SK-N-SH (cell line): ENCODE data around the gene PIGL. TPM values are rescaled to one million over a fixed set of nuclear protein-coding genes. Genes with fewer than 3 reads are reported as not detected.
A peak's percentile ranks its signal among the peaks of the same experiment; 100 is the strongest.

Experiments used
- CTCF ChIA-PET: fragments of 300-600, 350-600 bp; formaldehyde crosslinking; extraction: SDS; loops from one replicate; lab custom pipeline; 2021; lab: Yijun Ruan, JAX
- POLR2A ChIA-PET: fragments of 350-600 bp; sonication (Branson Sonifier 250); formaldehyde crosslinking; extraction: SDS; loops from one replicate; lab custom pipeline; 2020; ENCODE audit warnings: antibody characterized with exemption, inconsistent platforms; lab: Yijun Ruan, JAX
- DNase-seq: peaks from one replicate; pipeline ENCODE4 v3.0.0; 2012
- H2AFZ ChIP-seq: fragments of 200-600 bp; sonication (generic); 2 replicates; pipeline ENCODE4 v1.8.1; 2016; ENCODE audit warnings: antibody characterized with exemption, mild to moderate bottlenecking, low read depth
- H3F3A ChIP-seq: fragments of 200-600 bp; sonication (generic); replicated peaks from 2 replicates; pipeline ENCODE3; 2016; ENCODE audit warnings: antibody characterized with exemption, mild to moderate bottlenecking; ENCODE audit not compliant: insufficient read depth
- H3K27ac ChIP-seq, 2 experiments: fragments of 200-500 bp in 1 of 2; fragments of 200-600 bp in 1 of 2; sonication (Bioruptor generic) in 1 of 2; sonication (generic), shearing (Covaris generic) in 1 of 2; 2 replicates each; pipeline versions ENCODE4 v1.5.1 to v1.6.1; 2014 to 2016; ENCODE audit warnings: low read depth in 2 of 2, inconsistent platforms in 1 of 2, low read length in 1 of 2, mild to moderate bottlenecking in 1 of 2, mixed read lengths in 1 of 2
- H3K27me3 ChIP-seq: fragments of 200-600 bp; sonication (generic), shearing (Covaris generic); 2 replicates; pipeline ENCODE4 v1.6.1; 2016; ENCODE audit warnings: mixed run types; ENCODE audit not compliant: insufficient read depth
- H3K36me3 ChIP-seq, 2 experiments: fragments of 200-500 bp in 1 of 2; fragments of 200-600 bp in 1 of 2; sonication (Bioruptor generic) in 1 of 2; sonication (generic) in 1 of 2; replicated peaks in 1 of 2; 2 replicates each; pipeline versions ENCODE3 to v1.5.1; 2014 to 2016; ENCODE audit warnings: low read length in 1 of 2, mild to moderate bottlenecking in 1 of 2; ENCODE audit not compliant: insufficient read depth in 2 of 2, control insufficient read depth in 1 of 2
- H3K4me1 ChIP-seq, 2 experiments: fragments of 200-500 bp in 1 of 2; fragments of 200-600 bp in 1 of 2; sonication (Bioruptor generic) in 1 of 2; sonication (generic), shearing (Covaris generic) in 1 of 2; 2 replicates each; pipeline versions ENCODE4 v1.5.1 to v1.6.1; 2014 to 2016; ENCODE audit warnings: low read depth in 1 of 2, low read length in 1 of 2, mixed run types in 1 of 2; ENCODE audit not compliant: insufficient read depth in 2 of 2, control insufficient read depth in 1 of 2
- H3K4me2 ChIP-seq: fragments of 200-600 bp; sonication (generic), shearing (Covaris generic); 2 replicates; pipeline ENCODE4 v1.6.1; 2017; ENCODE audit warnings: mixed run types
- H3K4me3 ChIP-seq, 2 experiments: fragments of 200-500 bp in 1 of 2; fragments of 200-600 bp in 1 of 2; sonication (Bioruptor generic) in 1 of 2; sonication (generic), shearing (Covaris generic) in 1 of 2; 2 replicates each; pipeline versions ENCODE4 v1.5.1 to v1.8.1; 2014 to 2016; ENCODE audit warnings: low read depth in 2 of 2, inconsistent platforms in 1 of 2, low read length in 1 of 2, mild to moderate bottlenecking in 1 of 2, mixed read lengths in 1 of 2, moderate library complexity in 1 of 2
- H3K79me2 ChIP-seq: fragments of 200-600 bp; sonication (generic); 2 replicates; pipeline ENCODE4 v1.8.1; 2017; ENCODE audit warnings: mild to moderate bottlenecking; ENCODE audit not compliant: insufficient read depth
- H3K9ac ChIP-seq: fragments of 200-600 bp; sonication (generic); 2 replicates; pipeline ENCODE4 v1.6.1; 2017; ENCODE audit warnings: mixed run types
- H3K9me2 ChIP-seq: fragments of 200-600 bp; sonication (generic); 2 replicates; pipeline ENCODE4 v1.6.1; 2017; ENCODE audit warnings: mixed run types
- H3K9me3 ChIP-seq: fragments of 200-600 bp; sonication (generic); 2 replicates; pipeline ENCODE4 v1.6.1; 2017; ENCODE audit warnings: mixed run types, mild to moderate bottlenecking, moderate library complexity
- H4K20me1 ChIP-seq: fragments of 200-600 bp; sonication (generic); 2 replicates; pipeline ENCODE4 v1.6.1; 2017; ENCODE audit warnings: mild to moderate bottlenecking, mixed run types; ENCODE audit not compliant: insufficient read depth
- EZH2phosphoT487 ChIP-seq: fragments of 200-600 bp; sonication (generic); IDR thresholded peaks from 2 replicates; pipeline ENCODE4 v1.6.1; 2017; ENCODE audit warnings: low read depth, mixed run types, mild to moderate bottlenecking, antibody characterized with exemption, moderate library complexity, borderline replicate concordance
- MXI1 ChIP-seq: IDR thresholded peaks from 2 replicates; pipeline ENCODE4 v1.6.1; 2012; ENCODE audit warnings: mild to moderate bottlenecking, low read depth, low read length, improper control_type of control experiment
- WGBS: methylation state at CpG from one replicate; pipeline ENCODE4 v1.1.6; 2017; ENCODE audit warnings: low lambda C conversion rate; 5-methylcytosine and 5-hydroxymethylcytosine counted together
- polyA plus RNA-seq, 3 experiments: library from polyadenylated mRNA; depleted of rRNA; stranded (reverse); fragments of >200 nt; gene quantifications; 2 replicates each; pipeline ENCODE4 v1.2.3, GENCODE V29; 2012
- TF ChIP-seq, protein P1 (sequence below): IDR thresholded peaks from 2 replicates; pipeline ENCODE4; 2012
- TF ChIP-seq, protein P2 (sequence below): fragments of 200-600 bp; sonication (generic); IDR thresholded peaks from 2 replicates; pipeline ENCODE4 v1.6.1; 2017; ENCODE audit warnings: antibody characterized with exemption, mild to moderate bottlenecking, moderate library complexity

The PIGL gene
- polyA plus RNA-seq, 1 of the 3 experiments (the other 2 are of a cell fraction), result 34.0 TPM

DNA sequence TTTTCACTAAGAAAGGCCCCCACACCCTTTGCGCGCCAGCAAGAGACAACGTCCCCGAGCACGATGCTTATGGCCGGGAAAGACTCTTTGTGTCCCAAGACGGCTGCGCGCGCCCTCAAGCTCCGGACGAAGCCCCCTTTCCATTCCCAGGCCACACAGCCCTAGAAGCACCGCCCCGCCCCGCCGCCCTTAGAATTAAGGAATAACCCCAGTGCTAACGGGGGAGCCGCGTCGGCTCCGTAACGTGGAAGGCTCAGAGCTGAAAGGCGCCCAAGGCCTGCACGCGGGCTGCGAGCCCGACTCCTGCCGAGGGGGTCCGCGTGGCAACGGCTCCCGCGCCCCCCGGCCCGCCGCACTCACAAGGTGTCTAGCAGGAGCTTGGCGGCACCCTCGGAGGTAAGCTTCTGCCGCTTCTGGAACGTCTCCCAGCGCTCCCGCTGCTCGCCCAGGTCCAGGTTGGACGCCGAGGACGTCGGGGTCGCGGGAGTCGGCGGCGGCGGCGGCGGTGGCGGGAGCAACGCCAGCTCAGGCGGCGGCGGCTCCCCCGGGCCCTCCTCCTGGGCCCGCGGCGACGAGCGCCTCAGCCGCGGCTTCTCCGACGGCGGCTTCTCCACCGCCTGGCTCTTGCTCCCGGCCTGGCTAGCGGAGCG is 135.8 kb downstream of the PIGL start:
- H3K27me3 ChIP-seq, result no peaks in the 10 kb centered on the region
- H3K36me3 ChIP-seq, result peaks cover 17 to 21% of the 10 kb centered on the region in 2 experiments
- TF ChIP-seq MXI1, result peak; percentile 69; the same call in 1 of the 2 replicates
- TF ChIP-seq, protein P1, sequence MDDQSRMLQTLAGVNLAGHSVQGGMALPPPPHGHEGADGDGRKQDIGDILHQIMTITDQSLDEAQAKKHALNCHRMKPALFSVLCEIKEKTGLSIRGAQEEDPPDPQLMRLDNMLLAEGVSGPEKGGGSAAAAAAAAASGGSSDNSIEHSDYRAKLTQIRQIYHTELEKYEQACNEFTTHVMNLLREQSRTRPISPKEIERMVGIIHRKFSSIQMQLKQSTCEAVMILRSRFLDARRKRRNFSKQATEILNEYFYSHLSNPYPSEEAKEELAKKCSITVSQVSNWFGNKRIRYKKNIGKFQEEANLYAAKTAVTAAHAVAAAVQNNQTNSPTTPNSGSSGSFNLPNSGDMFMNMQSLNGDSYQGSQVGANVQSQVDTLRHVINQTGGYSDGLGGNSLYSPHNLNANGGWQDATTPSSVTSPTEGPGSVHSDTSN, result no peak
- peak overlapping the region; percentile 79 to 80 for H3K27ac ChIP-seq
- WGBS, result under 1% methylated on average over 25 of the region's 75 CpGs
- peaks cover 13% of the 10 kb centered on the region for H3F3A ChIP-seq
- CTCF ChIA-PET, result interaction anchor here (0.6 to 8.8 kb wide), 17 partner anchors 8 to 501 kb away, joined by 3 to 94 read pairs (median 3); partner anchors contain the start of gene UBB
- H3K4me1 ChIP-seq, result no peaks in the 10 kb centered on the region; a peak in 2 of 4 replicates
- no peaks in the 10 kb centered on the region for H3K9me2 ChIP-seq
- peaks cover 39% of the 10 kb centered on the region for H3K79me2 ChIP-seq
- POLR2A ChIA-PET, result interaction anchor here (1.0 to 2.3 kb wide), 6 partner anchors 12 to 183 kb away, joined by 3 to 22 read pairs (median 9); partner anchors contain the start of genes PIGL and UBB
- peak; percentile 72 for DNase-seq
- no peaks in the 10 kb centered on the region for H3K9me3 ChIP-seq
- peak overlapping the region; percentile 93; the same call in 1 of the 2 replicates for H2AFZ ChIP-seq
- H3K9ac ChIP-seq, result peak overlapping the region; percentile 91
- no peaks in the 10 kb centered on the region for H4K20me1 ChIP-seq
- H3K4me2 ChIP-seq, result peak overlapping the region; percentile 90
- peak overlapping the region; percentile 65 to 84 for H3K4me3 ChIP-seq

- no peaks in the 10 kb centered on the region for H4K20me1 ChIP-seq
- H3K4me2 ChIP-seq, result peak within 1 kb of the TSS; percentile 90
- H3K4me3 ChIP-seq, result peak within 1 kb of the TSS; percentile 65 to 84
- peak; percentile 95 for DNase-seq
- H2AFZ ChIP-seq, result peak within 1 kb of the TSS; percentile 93; the same call in 1 of the 2 replicates
- ChIA-PET CTCF (interaction anchor here (0.6 to 8.8 kb wide), 13 partner anchors 9 to 500 kb away, joined by 3 to 94 read pairs (median 3); partner anchors contain the start of gene UBB), POLR2A (interaction anchor here (0.6 to 2.3 kb wide), 6 partner anchors 11 to 182 kb away, joined by 3 to 22 read pairs (median 8); partner anchors contain the start of gene UBB)
- H3K9ac ChIP-seq, result peak within 1 kb of the TSS; percentile 91
- peaks cover 13 to 17% of the 10 kb centered on the region in 2 experiments for H3K36me3 ChIP-seq
- H3K27me3 ChIP-seq, result no peaks in the 10 kb centered on the region
- peaks cover 12% of the 10 kb centered on the region for H3F3A ChIP-seq
- peaks cover 39% of the 10 kb centered on the region for H3K79me2 ChIP-seq
- H3K9me3 ChIP-seq, result no peaks in the 10 kb centered on the region
- H3K4me1 ChIP-seq, result no peaks in the 10 kb centered on the region; a peak in 2 of 4 replicates
- H3K27ac ChIP-seq, result peak within 1 kb of the TSS; percentile 79 to 80
- H3K9me2 ChIP-seq, result no peaks in the 10 kb centered on the region
- WGBS, result 73% methylated on average over 25 of the region's 83 CpGs
- TF ChIP-seq, protein P1, result no peak
- TF ChIP-seq EZH2phosphoT487, result no peak
- TF ChIP-seq, protein P2, sequence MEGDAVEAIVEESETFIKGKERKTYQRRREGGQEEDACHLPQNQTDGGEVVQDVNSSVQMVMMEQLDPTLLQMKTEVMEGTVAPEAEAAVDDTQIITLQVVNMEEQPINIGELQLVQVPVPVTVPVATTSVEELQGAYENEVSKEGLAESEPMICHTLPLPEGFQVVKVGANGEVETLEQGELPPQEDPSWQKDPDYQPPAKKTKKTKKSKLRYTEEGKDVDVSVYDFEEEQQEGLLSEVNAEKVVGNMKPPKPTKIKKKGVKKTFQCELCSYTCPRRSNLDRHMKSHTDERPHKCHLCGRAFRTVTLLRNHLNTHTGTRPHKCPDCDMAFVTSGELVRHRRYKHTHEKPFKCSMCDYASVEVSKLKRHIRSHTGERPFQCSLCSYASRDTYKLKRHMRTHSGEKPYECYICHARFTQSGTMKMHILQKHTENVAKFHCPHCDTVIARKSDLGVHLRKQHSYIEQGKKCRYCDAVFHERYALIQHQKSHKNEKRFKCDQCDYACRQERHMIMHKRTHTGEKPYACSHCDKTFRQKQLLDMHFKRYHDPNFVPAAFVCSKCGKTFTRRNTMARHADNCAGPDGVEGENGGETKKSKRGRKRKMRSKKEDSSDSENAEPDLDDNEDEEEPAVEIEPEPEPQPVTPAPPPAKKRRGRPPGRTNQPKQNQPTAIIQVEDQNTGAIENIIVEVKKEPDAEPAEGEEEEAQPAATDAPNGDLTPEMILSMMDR, result peak; percentile 19
These were observed 136.5 kb downstream of the PIGL start, which contains the start of gene CENPV for GRCh38 chr17:16353317-16354174. TSS of gene CENPV (minus strand) at chr17:16353469. CDS start at chr17:16353436, 33 bp downstream.
